Activated T-helper 9 cell treated with anti-CD3 and anti-CD28 coated beads, Interleukin-2, amount 50 U/mL, for 16 hours (primary cell): ENCODE results near the gene MAMDC4.
"Not testable (repeated sequence)": the region's sequence is repeated elsewhere in the genome, so short reads cannot be mapped to it uniquely, and the experiment has no call there.

ENCODE experiments used
- DNase-seq: peaks from one replicate; pipeline ENCODE4 v3.0.0-alpha.2; 2020; ENCODE audit warnings: low read depth

The MAMDC4 gene

GRCh38 chr9:136825295-136826187 lies 26.6 kb upstream of the MAMDC4 start:
- DNase-seq, result no peak

GRCh38 chr9:136826188-136826541 lies 26.0 kb upstream of the MAMDC4 start:
- no peak for DNase-seq

GRCh38 chr9:136826703-136827582 lies 25.2 kb upstream of the MAMDC4 start:
- no peak for DNase-seq

- no peak for DNase-seq
Measured at GRCh38 chr9:136827794-136828473, 24.2 kb upstream of the MAMDC4 start.

GRCh38 chr9:136828474-136829140 lies 23.5 kb upstream of the MAMDC4 start:
- no peak for DNase-seq

- DNase-seq, result no peak
Measured at GRCh38 chr9:136829412-136829811, 22.7 kb upstream of the MAMDC4 start.

GRCh38 chr9:136829981-136830885 lies 21.9 kb upstream of the MAMDC4 start:
- DNase-seq, result no peak

- no peak for DNase-seq
Measured at GRCh38 chr9:136831002-136831719, 21.0 kb upstream of the MAMDC4 start.

GRCh38 chr9:136831720-136832104 lies 20.4 kb upstream of the MAMDC4 start:
- DNase-seq, result no peak

GRCh38 chr9:136832581-136832980 lies 19.6 kb upstream of the MAMDC4 start:
- DNase-seq, result no peak

- DNase-seq, result not testable (repeated sequence)
Measured at GRCh38 chr9:136833381-136834048, 18.6 kb upstream of the MAMDC4 start.

GRCh38 chr9:136835162-136835931 lies 16.8 kb upstream of the MAMDC4 start:
- DNase-seq, result no peak

- no peak for DNase-seq
Measured at GRCh38 chr9:136835932-136836904, 15.9 kb upstream of the MAMDC4 start.

- no peak for DNase-seq
Measured at GRCh38 chr9:136837146-136837855, 14.8 kb upstream of the MAMDC4 start.

- DNase-seq, result not testable (repeated sequence)
Measured at GRCh38 chr9:136837856-136838277, 14.3 kb upstream of the MAMDC4 start.

GRCh38 chr9:136838314-136839228 lies 13.6 kb upstream of the MAMDC4 start:
- no peak for DNase-seq
